B cell (primary cell): ENCODE data around the gene COL4A6.

Experiments used
- EZH2 ChIP-seq: IDR thresholded peaks from 2 replicates; pipeline ENCODE4 v1.6.1; 2012; ENCODE audit warnings: borderline replicate concordance, low read depth, mild to moderate bottlenecking, moderate library complexity, low read length; ENCODE audit not compliant: insufficient read depth, poor library complexity, severe bottlenecking
- TF ChIP-seq, protein P1 (sequence below): fragments of 200-600 bp; IDR thresholded peaks from one replicate; pipeline ENCODE4 v1.8.0; 2022; ENCODE audit warnings: antibody characterized with exemption, mild to moderate bottlenecking

DNA sequence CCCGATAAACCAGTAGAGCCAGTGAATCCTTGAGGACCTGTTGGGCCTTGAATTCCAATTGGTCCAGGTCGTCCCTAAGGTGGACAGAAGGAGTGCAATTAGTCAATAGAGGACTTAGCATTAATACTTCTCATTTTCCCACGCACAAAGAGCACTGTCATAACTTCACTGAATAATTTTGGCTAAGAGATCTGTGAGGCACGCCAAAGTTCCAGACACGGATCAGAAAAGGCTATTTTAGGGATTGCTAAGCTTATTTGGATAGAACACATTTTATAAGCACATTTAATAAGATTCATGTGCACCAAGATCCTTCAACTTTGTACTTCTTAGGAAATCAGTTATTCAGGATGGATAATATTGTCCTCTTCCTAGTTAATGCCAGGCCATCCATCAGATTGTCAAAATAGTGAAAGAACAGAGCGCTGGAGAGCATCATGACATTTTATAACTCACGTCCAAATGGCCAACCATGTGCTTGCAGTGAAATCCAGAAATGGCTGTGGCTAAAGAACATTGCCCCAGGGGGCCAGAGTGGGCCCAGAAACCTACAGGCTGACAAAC is 216.8 kb downstream of the COL4A6 start:
- TF ChIP-seq, protein P1, sequence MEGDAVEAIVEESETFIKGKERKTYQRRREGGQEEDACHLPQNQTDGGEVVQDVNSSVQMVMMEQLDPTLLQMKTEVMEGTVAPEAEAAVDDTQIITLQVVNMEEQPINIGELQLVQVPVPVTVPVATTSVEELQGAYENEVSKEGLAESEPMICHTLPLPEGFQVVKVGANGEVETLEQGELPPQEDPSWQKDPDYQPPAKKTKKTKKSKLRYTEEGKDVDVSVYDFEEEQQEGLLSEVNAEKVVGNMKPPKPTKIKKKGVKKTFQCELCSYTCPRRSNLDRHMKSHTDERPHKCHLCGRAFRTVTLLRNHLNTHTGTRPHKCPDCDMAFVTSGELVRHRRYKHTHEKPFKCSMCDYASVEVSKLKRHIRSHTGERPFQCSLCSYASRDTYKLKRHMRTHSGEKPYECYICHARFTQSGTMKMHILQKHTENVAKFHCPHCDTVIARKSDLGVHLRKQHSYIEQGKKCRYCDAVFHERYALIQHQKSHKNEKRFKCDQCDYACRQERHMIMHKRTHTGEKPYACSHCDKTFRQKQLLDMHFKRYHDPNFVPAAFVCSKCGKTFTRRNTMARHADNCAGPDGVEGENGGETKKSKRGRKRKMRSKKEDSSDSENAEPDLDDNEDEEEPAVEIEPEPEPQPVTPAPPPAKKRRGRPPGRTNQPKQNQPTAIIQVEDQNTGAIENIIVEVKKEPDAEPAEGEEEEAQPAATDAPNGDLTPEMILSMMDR: no peak
- TF ChIP-seq EZH2: no peak
